Prostate gland (tissue), 2 donors: ENCODE measurements around the gene ELAPOR1. TPM values are rescaled to one million over a fixed set of nuclear protein-coding genes. Genes with fewer than 3 reads are reported as not detected.

Experiments
- DNase-seq: peaks from one replicate; pipeline ENCODE4 v3.0.0-alpha.2; 2019; ENCODE audit warnings: low spot score
- H3K27ac ChIP-seq, 2 donors: fragments of 200-600 bp; sonication (generic); 2 replicates each; pipeline ENCODE4 v1.5.1; 2017 to 2019
- H3K27me3 ChIP-seq: fragments of 200-600 bp; sonication (generic); replicated peaks from 2 replicates; pipeline ENCODE4 v1.5.1; 2019; ENCODE audit not compliant: insufficient read depth
- H3K36me3 ChIP-seq, 2 donors: fragments of 200-600 bp; sonication (generic); 1 replicate in 1 of 2; 2 replicates in 1 of 2; pipeline versions ENCODE4 v1.5.1 to v1.8.1; 2017 to 2019
- H3K4me1 ChIP-seq: fragments of 200-600 bp; sonication (generic); replicated peaks from 2 replicates; pipeline ENCODE4 v1.5.1; 2019
- H3K4me3 ChIP-seq, 2 donors: fragments of 200-600 bp; sonication (generic); 2 replicates each; pipeline ENCODE4 v1.5.1; 2017 to 2019
- H3K9me3 ChIP-seq: fragments of 200-600 bp; sonication (generic); 2 replicates; pipeline ENCODE4 v1.5.1; 2017
- CTCF ChIP-seq, 4 experiments: fragments of 200-600 bp in 2 of 4; fragments of 450-650 bp in 2 of 4; sonication (generic) in 2 of 4; IDR thresholded peaks; 1 replicate in 3 of 4; 2 replicates in 1 of 4; pipeline ENCODE4 v1.5.1; 2016 to 2019; ENCODE audit warnings: antibody characterized with exemption in 4 of 4, mild to moderate bottlenecking in 2 of 4, moderate library complexity in 2 of 4
- POLR2A ChIP-seq: fragments of 450-650 bp; IDR thresholded peaks from one replicate; pipeline ENCODE4 v1.6.1; 2016; ENCODE audit warnings: antibody characterized with exemption, mild to moderate bottlenecking
- POLR2AphosphoS5 ChIP-seq: sonication (generic); formaldehyde crosslinking; IDR thresholded peaks from one replicate; pipeline ENCODE4 v1.6.1; 2017; ENCODE audit warnings: antibody characterized with exemption
- WGBS: methylation state at CpG from one replicate; pipeline ENCODE4 v1.1.5; 2018; 5-methylcytosine and 5-hydroxymethylcytosine counted together
- intact Hi-C: fragments of 100-400 bp; cut with DNase I; formaldehyde crosslinking; loops from one replicate; pipeline ENCODE4 v1.14.2; 2022
- total RNA-seq, 2 donors: library from RNA; depleted of rRNA; stranded (reverse); fragments of >200 nt; gene quantifications; one replicate each; pipeline ENCODE4 v1.1.0, GENCODE V29; 2016

ELAPOR1 gene
- total RNA-seq: 100 to 1,000 TPM; 102 to 621 TPM

- Histone ChIP-seq H3K4me3 (peak within 1 kb of the TSS; percentile 37 to 50), H3K27ac (peak within 1 kb of the TSS; percentile 70 to 78), H3K9me3 (no peaks in the 10 kb centered on the region), H3K36me3 (no peaks in the 10 kb centered on the region), H3K4me1 (no peaks in the 10 kb centered on the region), H3K27me3 (no peaks in the 10 kb centered on the region)
- peak; percentile 88 for DNase-seq
- intact Hi-C loops: loop anchor here (5.0 to 10.0 kb wide), 2 partner anchors 99 to 149 kb away; partner anchors contain the start of genes CLCC1 and SARS1
- under 1% methylated on average over 55 of the region's 56 CpGs for WGBS
- no peak for TF ChIP-seq POLR2AphosphoS5
- TF ChIP-seq CTCF (IDR thresholded peaks at IDR 0.05): peak in 1 of 4 experiments; percentile 5
- TF ChIP-seq POLR2A: peak; percentile 26
These were observed at the start of gene ELAPOR1 for GRCh38 chr1:109113590-109114341. TSS of gene ELAPOR1 (plus strand) at chr1:109114115. CDS start at chr1:109114184, 69 bp downstream.

GRCh38 chr1:109065137-109065536 is 48.8 kb upstream of the ELAPOR1 start:
- peaks cover 0 to 2% of the 10 kb centered on the region in 2 donors for H3K36me3 ChIP-seq
- no peak for TF ChIP-seq POLR2A
- TF ChIP-seq CTCF (IDR thresholded peaks at IDR 0.05): no peak
- TF ChIP-seq POLR2AphosphoS5: no peak
- intact Hi-C loops: no loop called here

GRCh38 chr1:109067883-109068282 is 46.0 kb upstream of the ELAPOR1 start:
- intact Hi-C loops: no loop called here
- Histone ChIP-seq H3K4me3 (no peak overlapping the region), H3K9me3 (no peaks in the 10 kb centered on the region), H3K27ac (no peak overlapping the region), H3K27me3 (no peaks in the 10 kb centered on the region), H3K36me3 (peaks cover 0 to 2% of the 10 kb centered on the region in 2 donors), H3K4me1 (no peaks in the 10 kb centered on the region)
- DNase-seq: no peak
- TF ChIP-seq POLR2AphosphoS5: no peak
- TF ChIP-seq POLR2A: no peak
- no peak for TF ChIP-seq CTCF (IDR thresholded peaks at IDR 0.05)
- 80% methylated on average over 8 of the region's 8 CpGs for WGBS

More at GRCh38 chr1:109065137-109065536, 48.8 kb upstream of the ELAPOR1 start:
- Histone ChIP-seq H3K27ac (no peak overlapping the region), H3K4me3 (no peak overlapping the region), H3K4me1 (no peaks in the 10 kb centered on the region), H3K9me3 (no peaks in the 10 kb centered on the region), H3K27me3 (no peaks in the 10 kb centered on the region)
- 98% methylated on average over 3 of the region's 3 CpGs for WGBS
- no peak for DNase-seq

GRCh38 chr1:109069294-109069693 is 44.6 kb upstream of the ELAPOR1 start:
- Histone ChIP-seq H3K4me1 (no peaks in the 10 kb centered on the region), H3K36me3 (peaks cover 0 to 2% of the 10 kb centered on the region in 2 donors), H3K4me3 (no peak overlapping the region), H3K27me3 (no peaks in the 10 kb centered on the region), H3K27ac (no peak overlapping the region), H3K9me3 (no peaks in the 10 kb centered on the region)
- intact Hi-C loops: no loop called here
- TF ChIP-seq POLR2A (no peak), POLR2AphosphoS5 (no peak), CTCF (IDR thresholded peaks at IDR 0.05) (no peak)
- 86% methylated on average over 1 of the region's 1 CpG for WGBS
- DNase-seq: no peak
